DMS 273 (cell line): Measurements from ENCODE around the gene AKR1D1.
"Not testable (repeated sequence)": the region's sequence is repeated elsewhere in the genome, so short reads cannot be mapped to it uniquely, and the experiment has no call there.

Experiments
- DNase-seq: peaks from one replicate; lab custom pipeline; 2025; ENCODE audit not compliant: unreplicated experiment; lab: John Stamatoyannopoulos, UW

AKR1D1 gene

GRCh38 chr7:138120140-138120827, 44.0 kb downstream of the AKR1D1 start:
- no peak for DNase-seq

DNA sequence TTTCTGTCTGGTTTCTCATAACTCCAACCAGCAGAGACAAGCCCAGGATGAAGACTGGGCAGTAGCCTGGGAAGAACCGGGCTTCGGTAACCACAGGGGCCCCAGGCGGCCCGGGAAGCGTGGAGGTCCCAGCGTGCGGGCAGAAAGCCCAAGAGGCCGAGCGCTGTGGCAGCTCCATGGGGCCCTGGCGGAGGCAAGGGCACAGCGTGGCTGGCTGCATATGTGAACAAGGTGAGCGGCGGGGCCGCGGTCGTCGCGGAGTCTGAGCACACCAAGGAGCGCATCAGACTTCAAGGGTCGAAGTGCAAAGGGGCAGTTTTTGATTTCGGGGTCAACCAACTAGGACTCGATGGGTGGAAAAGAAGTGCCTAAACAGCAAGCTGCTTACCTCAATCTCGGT, 45.9 kb downstream of the AKR1D1 start:
- DNase-seq, result no peak

GRCh38 chr7:138125119-138125518, 48.9 kb downstream of the AKR1D1 start:
- no peak for DNase-seq

GRCh38 chr7:138125598-138126111, 49.4 kb downstream of the AKR1D1 start:
- DNase-seq, result no peak

DNA sequence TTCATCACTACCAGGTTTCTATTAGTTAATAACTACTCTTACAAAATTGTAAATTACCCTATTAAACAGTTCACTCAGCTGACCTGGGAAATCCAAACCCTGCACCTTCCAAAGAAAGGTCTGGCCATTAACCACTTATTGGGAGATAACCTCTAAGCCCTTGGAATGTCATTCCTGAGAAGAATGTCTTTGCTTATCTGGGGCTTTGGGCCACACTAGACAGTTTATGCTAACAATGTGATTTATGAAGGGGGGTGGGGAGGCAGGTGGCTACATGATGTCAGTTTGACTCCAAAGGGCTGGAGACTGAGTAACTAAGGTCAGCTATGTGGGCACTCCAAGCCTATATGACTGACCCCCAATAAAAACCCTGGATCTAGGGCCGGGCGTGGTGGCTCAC, 50.7 kb downstream of the AKR1D1 start:
- DNase-seq, result no peak

GRCh38 chr7:138127996-138128395, 51.7 kb downstream of the AKR1D1 start:
- no peak for DNase-seq

- no peak for DNase-seq
These were observed 53.4 kb downstream of the AKR1D1 start for GRCh38 chr7:138129551-138130165.

DNA sequence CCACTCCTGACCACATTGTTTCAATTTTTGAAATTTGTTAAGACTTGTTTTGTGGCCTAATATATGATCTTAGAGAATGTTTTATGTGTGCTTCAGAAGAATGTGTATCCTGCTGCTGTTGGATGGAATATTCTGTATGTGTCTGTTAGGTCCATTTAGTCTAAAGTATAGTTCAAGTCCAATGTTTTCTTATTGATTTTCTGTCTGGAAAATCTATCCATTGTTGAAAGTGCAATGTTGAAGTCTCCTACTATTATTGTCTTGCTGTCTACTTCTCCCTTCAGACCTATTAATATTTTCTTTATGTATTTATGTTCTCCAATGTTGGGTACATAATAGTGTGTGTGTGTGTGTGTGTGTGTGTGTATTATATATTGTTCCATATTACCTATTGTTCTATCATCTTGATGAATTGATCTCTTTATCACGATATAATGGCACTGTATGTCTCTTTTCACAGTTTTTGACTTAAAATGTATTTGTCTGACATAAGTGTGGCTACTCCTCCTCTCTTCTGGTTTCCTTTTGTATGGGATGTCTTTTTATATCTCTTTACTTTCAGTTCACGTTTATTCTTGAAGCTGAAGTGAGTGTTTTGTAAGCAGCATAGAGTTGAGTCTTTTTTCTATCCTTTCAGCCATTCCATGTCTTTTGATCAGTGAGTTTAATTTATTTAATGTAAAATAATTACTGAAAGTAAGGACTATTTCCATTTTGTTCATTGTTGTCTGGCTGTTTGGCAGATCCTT, 61.3 kb downstream of the AKR1D1 start:
- DNase-seq, result no peak

- DNase-seq, result no peak
These were observed 62.0 kb downstream of the AKR1D1 start for GRCh38 chr7:138138244-138138643.

DNA sequence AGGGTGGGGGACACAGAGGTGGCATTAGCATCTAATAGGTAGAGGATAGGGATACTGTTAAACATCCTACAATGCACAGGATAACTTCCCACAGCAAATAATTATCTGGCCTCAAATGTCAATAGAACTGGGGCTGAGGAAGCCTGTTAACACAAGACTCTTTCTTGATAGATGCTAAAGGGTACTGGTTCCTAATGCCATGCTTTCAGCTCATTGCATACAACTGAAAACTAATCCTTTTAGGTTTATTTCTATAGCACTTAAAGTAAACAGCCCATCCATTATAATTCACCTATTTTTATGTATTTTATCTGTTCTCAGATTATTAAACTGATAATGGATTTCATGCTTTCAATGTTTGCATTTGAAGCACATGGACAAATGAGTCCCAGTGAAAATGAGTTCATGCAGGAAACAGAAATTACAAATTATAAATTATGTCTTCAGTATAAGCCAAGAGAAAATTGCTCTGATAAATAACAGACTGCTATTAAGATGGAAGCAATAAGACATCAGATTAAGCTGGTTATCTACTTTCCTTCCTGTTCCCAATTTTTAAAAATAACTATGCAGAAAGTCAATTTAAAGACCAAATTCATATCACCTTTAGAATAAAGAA, 66.4 kb downstream of the AKR1D1 start:
- no peak for DNase-seq

DNA sequence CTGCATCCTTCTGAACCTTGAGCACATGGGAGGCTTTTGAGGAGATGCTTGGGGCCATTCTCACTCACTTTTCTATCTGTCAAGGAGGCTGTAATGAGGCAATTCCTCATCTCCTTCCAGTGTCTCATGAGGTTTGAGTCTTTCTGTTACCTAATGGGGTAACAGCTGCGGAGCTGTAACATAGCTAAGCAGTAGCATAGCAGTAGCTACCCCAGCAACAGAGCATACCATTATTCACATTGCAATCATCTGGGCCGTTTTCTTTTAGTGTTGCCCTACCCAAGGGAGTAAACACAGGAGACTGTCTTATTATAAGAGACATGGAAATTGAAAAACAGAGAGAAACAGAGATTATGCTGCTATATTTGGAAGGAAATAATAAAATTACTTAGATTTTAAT, 68.7 kb downstream of the AKR1D1 start:
- DNase-seq, result no peak

DNA sequence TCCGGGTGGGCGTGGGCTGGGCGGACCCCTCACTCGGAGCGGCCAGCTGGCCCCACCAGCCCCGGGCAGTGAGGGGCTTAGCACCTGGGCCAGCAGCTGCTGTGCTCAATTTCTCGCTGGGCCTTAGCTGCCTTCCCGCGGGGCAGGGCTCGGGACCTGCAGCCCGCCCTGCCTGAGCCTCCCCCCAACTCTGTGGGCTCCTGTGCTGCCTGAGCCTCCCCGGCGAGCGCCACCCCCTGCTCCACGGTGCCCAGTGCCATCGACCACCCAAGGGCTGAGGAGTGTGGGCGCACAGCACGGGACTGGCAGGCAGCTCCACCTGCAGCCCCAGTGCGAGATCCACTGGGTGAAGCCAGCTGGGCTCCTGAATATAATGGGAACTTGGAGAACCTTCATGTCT, 70.0 kb downstream of the AKR1D1 start:
- not testable (repeated sequence) for DNase-seq

- not testable (repeated sequence) for DNase-seq
These were observed 70.8 kb downstream of the AKR1D1 start for GRCh38 chr7:138146757-138147734.

DNA sequence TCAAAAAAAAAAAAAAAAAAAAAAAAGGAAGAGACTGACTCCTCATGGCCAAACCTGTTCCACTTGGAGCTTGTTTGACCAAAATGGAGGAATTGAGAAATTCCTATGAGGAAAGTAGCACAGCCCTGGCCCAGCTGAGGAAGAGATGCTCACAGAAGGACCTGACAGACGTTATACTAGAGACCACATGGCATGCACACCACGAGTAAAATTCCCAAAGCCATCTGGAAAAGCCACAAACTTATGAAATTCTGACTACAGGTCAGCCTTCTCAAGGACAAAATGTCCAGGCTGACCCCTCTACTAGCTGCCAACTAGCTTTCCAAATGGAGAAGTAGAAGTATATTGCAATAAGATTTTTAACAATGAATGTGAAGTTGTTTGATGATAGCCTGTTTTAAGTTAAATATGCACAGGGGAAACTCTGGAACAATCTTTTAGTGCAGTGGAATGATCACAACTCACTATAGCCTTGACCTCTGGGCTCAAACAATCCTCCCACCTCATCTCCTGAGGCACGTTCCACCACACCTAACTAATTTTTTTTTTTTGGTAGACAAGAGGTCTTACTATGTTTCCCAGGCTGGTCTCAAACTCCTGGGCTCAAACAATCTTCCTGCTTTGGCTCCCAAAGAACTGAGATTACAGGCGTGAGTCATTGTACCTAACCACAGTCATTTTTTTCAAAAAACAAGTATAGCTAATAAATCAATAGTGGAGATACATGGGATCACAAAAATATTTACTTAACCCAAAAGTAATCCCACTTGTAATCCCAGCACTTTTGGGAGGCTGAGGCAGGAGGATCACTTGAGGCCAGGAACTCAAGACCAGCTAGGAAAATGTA, 75.7 kb downstream of the AKR1D1 start:
- peak; percentile 9 for DNase-seq

GRCh38 chr7:138154661-138155060, 78.4 kb downstream of the AKR1D1 start:
- no peak for DNase-seq

DNA sequence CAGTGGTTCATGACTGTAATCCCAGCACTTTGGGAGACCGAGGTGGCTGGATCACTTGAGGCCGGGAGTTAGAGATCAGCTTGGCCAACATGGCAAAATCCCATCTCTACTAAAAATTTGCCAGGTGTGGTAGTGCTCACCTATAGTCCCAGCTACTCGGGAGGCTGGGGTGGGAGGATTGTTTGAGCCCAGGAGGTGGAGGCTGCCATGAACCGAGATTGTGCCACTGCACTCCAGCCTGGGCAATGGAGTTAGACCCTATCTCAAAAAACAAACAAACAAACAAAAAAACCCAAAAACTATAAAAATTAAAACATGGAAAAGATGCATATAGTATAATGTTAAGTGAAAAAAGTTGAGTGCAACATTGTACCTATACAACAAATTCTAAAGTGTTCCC, 81.4 kb downstream of the AKR1D1 start:
- DNase-seq, result no peak

GRCh38 chr7:138158739-138159528, 82.7 kb downstream of the AKR1D1 start:
- DNase-seq, result no peak

GRCh38 chr7:138161600-138162081, 85.4 kb downstream of the AKR1D1 start:
- DNase-seq, result peak; percentile 99
